Measurements from ENCODE around the gene CDC42.

The CDC42 gene

DNA sequence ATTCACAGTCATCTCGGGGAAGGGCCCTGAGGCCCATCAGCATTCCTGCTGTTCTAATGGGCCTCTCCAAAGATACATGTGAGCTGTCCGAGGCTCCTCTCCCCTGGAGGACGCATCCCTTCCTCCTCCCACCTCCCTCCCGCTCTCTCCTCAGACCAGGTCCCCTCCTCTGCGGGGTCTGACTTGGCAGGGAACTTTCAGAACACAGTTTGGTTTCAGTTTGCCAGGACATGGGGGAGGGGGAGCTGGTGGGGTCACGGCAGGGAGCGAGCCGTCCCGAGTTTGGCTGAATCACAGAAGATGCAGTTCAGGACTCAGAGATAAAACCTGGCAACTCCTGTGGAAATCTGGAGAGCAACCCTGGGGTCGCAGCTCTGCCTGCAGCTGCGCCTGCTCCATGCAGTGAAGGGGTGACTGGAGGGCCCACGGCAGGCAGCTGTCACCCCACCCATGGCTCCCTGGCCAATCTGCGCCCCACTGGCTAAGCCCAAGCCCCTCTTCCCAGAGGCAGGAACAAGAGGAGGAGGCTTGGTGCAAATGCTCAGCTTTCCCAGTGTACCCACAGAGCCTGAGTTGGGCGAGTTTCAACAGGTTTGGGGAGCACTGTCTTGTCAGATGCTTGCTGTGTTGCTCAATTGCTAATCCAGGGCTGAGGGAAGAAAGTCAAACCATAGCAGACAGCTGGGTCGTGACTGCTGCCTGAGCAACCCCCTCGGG, 84.7 kb downstream of the CDC42 start:
- TF ChIP-seq CTCF (conservative IDR thresholded peaks at IDR 0.05; ENCODE audit: low read depth, low read length): no peak
- DNase-seq (ENCODE audit: low read depth): no peak
- no peak overlapping the region for H3K4me3 ChIP-seq (ENCODE audit: low read length)

GRCh38 chr1:22139066-22139594, 86.6 kb downstream of the CDC42 start:
- no peak overlapping the region for H3K4me3 ChIP-seq (ENCODE audit: low read length)
- no peak for DNase-seq (ENCODE audit: low read depth)
- no peak for TF ChIP-seq CTCF (conservative IDR thresholded peaks at IDR 0.05; ENCODE audit: low read depth, low read length)

GRCh38 chr1:22139817-22140216, 87.3 kb downstream of the CDC42 start:
- no peak for DNase-seq (ENCODE audit: low read depth)
- TF ChIP-seq CTCF (conservative IDR thresholded peaks at IDR 0.05; ENCODE audit: low read depth, low read length): no peak
- H3K4me3 ChIP-seq (ENCODE audit: low read length): no peak overlapping the region

All from retinal pigment epithelial cell (primary cell).